Liver (tissue), 9 donors: ENCODE data around the gene PDE4C. TPM values are rescaled to one million over a fixed set of nuclear protein-coding genes. Genes with fewer than 3 reads are reported as not detected.

Source experiments
- DNase-seq: peaks from one replicate; pipeline ENCODE4 v3.0.0-alpha.2; 2017; ENCODE audit warnings: low spot score
- H3K27ac ChIP-seq, 2 donors: one replicate each; pipeline ENCODE4 v1.7.0; 2013; ENCODE audit warnings: inconsistent platforms in 2 of 2, low read length in 2 of 2, control low read depth in 1 of 2, low read depth in 1 of 2, mild to moderate bottlenecking in 1 of 2
- H3K27me3 ChIP-seq, 4 donors: one replicate each; pipeline versions ENCODE4 v1.6.1 to v1.7.0; 2013; ENCODE audit warnings: low read length in 3 of 4, inconsistent platforms in 1 of 4, mild to moderate bottlenecking in 1 of 4, moderate library complexity in 1 of 4; ENCODE audit not compliant: control insufficient read depth in 4 of 4, insufficient read depth in 4 of 4
- H3K36me3 ChIP-seq, 4 donors: one replicate each; pipeline versions ENCODE4 v1.6.1 to v1.7.0; 2013; ENCODE audit warnings: low read length in 3 of 4, mild to moderate bottlenecking in 3 of 4, low read depth in 1 of 4, moderate library complexity in 1 of 4; ENCODE audit not compliant: control insufficient read depth in 4 of 4, insufficient read depth in 3 of 4
- H3K4me1 ChIP-seq, 4 donors: one replicate each; pipeline versions ENCODE4 v1.6.1 to v1.7.0; 2013; ENCODE audit warnings: low read length in 3 of 4, mild to moderate bottlenecking in 3 of 4, moderate library complexity in 1 of 4; ENCODE audit not compliant: control insufficient read depth in 4 of 4, insufficient read depth in 4 of 4
- H3K4me3 ChIP-seq, 3 donors: one replicate each; pipeline versions ENCODE4 v1.6.1 to v1.7.0; 2013; ENCODE audit warnings: low read length in 3 of 3, control low read depth in 1 of 3, low read depth in 1 of 3, mild to moderate bottlenecking in 1 of 3
- H3K9ac ChIP-seq, 2 donors: one replicate each; pipeline ENCODE4 v1.7.0; 2013; ENCODE audit warnings: low read length in 2 of 2, mild to moderate bottlenecking in 2 of 2, moderate library complexity in 2 of 2, control low read depth in 1 of 2, low read depth in 1 of 2
- H3K9me3 ChIP-seq, 4 donors: one replicate each; pipeline versions ENCODE4 v1.6.1 to v1.7.0; 2013; ENCODE audit warnings: low read length in 3 of 4; ENCODE audit not compliant: control insufficient read depth in 4 of 4
- EGR1 ChIP-seq, 2 donors: IDR thresholded peaks; 2 replicates each; pipeline ENCODE4 v1.6.1; 2016 to 2018; ENCODE audit warnings: antibody characterized with exemption in 2 of 2, low read depth in 2 of 2
- FOXA2 ChIP-seq: IDR thresholded peaks from 2 replicates; pipeline ENCODE4 v1.6.1; 2016; ENCODE audit warnings: antibody characterized with exemption
- HNF4G ChIP-seq: IDR thresholded peaks from 2 replicates; pipeline ENCODE4 v1.6.1; 2016; ENCODE audit warnings: antibody characterized with exemption
- JUND ChIP-seq, 2 donors: IDR thresholded peaks; 2 replicates each; pipeline ENCODE4 v1.6.1; 2016; ENCODE audit warnings: antibody characterized with exemption in 2 of 2
- RAD21 ChIP-seq, 2 donors: IDR thresholded peaks; 2 replicates each; pipeline ENCODE4 v1.6.1; 2016; ENCODE audit warnings: antibody characterized with exemption in 2 of 2, mild to moderate bottlenecking in 2 of 2
- RXRA ChIP-seq, 2 donors: IDR thresholded peaks; 2 replicates each; pipeline ENCODE4 v1.6.1; 2017 to 2018; ENCODE audit warnings: antibody characterized with exemption in 2 of 2, mild to moderate bottlenecking in 1 of 2
- SP1 ChIP-seq: IDR thresholded peaks from 2 replicates; pipeline ENCODE4 v1.6.1; 2018; ENCODE audit warnings: antibody characterized with exemption, mild to moderate bottlenecking
- TAF1 ChIP-seq: conservative IDR thresholded peaks from 2 replicates; pipeline ENCODE4 v1.6.1; 2016; ENCODE audit warnings: antibody characterized with exemption, mild to moderate bottlenecking
- YY1 ChIP-seq: IDR thresholded peaks from 2 replicates; pipeline ENCODE4 v1.6.1; 2016; ENCODE audit warnings: antibody characterized with exemption, mild to moderate bottlenecking
- WGBS: extraction: QIAGEN DNeasy Blood & Tissue Kit; methylation state at CpG from one replicate; pipeline ENCODE4 v1.1.7; 2013; 5-methylcytosine and 5-hydroxymethylcytosine counted together
- polyA plus RNA-seq, 2 donors: library from polyadenylated mRNA; stranded (reverse) in 1 of 2; unstranded in 1 of 2; fragments of 200-250 nt in 1 of 2; fragments of >200 nt in 1 of 2; fragmentation: Nextera tagmentation in 1 of 2; extraction: Ambion mirVana in 1 of 2; gene quantifications; one replicate each; pipeline versions ENCODE4 v1.2.1 to v1.2.3, GENCODE V29; 2013 to 2015
- total RNA-seq, 2 donors: library from RNA; depleted of rRNA; stranded (reverse); fragments of >200 nt; gene quantifications; one replicate each; pipeline ENCODE4 v1.2.3, GENCODE V29; 2014
- TF ChIP-seq, protein P1 (sequence below): IDR thresholded peaks from 2 replicates; pipeline ENCODE4 v1.6.1; 2016; ENCODE audit warnings: antibody characterized with exemption
- TF ChIP-seq, protein P2 (sequence below): IDR thresholded peaks from 2 replicates; pipeline ENCODE4 v1.6.1; 2016; ENCODE audit warnings: antibody characterized with exemption
- TF ChIP-seq, protein P3 (sequence below): IDR thresholded peaks from 2 replicates; pipeline ENCODE4 v1.6.1; 2016; ENCODE audit warnings: antibody characterized with exemption
- donor health status: healthy.
- donor health status: healthy.
- donor health status: healthy.
- donor health status: healthy.
- donor health status: healthy.

PDE4C gene
- total and polyA plus RNA-seq, 4 donors: 0.23 to 0.75 (median 0.51) TPM; not detected in 1

DNA sequence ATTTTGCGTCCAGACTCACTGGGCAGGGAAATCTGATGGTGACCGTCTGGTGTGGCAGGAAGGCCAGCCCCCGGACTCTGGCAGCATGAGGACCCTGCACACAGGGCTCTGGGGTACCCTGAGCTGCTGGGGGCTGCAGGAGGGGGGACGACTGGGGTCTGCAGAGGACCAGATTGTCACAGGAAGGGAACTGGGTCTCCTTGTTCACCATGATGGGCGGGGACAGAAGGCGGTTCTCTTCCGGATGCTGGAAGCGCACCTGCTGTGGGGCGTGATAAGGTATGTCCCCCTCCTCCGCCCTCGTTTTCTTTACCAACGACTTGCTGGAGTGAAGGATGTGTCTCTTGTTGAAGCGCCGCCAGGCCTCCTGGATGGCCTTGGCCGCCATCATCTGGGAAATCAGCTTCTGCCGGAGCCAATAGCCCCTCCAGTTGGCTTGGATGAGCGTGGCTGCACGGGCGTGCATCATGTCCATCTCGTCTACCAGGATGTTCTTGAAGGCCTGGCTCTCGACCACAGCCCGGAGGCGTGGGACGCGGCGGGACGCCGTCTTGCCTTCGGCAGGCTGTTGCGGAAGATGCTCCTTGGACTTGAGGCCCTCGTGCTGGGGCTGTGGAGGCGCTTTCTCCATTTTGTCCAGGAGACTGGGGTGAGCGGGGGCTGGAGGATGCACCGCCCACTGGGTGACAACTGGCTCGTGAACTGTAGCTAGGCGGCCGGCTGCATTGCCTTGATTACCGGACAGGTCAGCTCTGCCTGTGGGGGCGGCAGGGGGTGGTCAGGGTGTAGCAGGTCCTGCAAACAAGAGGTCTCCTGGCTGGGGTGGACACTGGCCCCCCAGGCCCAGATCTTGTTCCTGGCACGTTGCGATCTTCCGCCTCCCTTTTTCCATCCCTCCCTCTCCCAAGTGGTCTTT, 40.8 kb upstream of the PDE4C start (continued):
- TF ChIP-seq, protein P1, sequence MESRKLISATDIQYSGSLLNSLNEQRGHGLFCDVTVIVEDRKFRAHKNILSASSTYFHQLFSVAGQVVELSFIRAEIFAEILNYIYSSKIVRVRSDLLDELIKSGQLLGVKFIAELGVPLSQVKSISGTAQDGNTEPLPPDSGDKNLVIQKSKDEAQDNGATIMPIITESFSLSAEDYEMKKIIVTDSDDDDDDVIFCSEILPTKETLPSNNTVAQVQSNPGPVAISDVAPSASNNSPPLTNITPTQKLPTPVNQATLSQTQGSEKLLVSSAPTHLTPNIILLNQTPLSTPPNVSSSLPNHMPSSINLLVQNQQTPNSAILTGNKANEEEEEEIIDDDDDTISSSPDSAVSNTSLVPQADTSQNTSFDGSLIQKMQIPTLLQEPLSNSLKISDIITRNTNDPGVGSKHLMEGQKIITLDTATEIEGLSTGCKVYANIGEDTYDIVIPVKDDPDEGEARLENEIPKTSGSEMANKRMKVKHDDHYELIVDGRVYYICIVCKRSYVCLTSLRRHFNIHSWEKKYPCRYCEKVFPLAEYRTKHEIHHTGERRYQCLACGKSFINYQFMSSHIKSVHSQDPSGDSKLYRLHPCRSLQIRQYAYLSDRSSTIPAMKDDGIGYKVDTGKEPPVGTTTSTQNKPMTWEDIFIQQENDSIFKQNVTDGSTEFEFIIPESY: no peak
- no peak for TF ChIP-seq RAD21 (IDR thresholded peaks at IDR 0.05)
- no peak for TF ChIP-seq TAF1

DNA sequence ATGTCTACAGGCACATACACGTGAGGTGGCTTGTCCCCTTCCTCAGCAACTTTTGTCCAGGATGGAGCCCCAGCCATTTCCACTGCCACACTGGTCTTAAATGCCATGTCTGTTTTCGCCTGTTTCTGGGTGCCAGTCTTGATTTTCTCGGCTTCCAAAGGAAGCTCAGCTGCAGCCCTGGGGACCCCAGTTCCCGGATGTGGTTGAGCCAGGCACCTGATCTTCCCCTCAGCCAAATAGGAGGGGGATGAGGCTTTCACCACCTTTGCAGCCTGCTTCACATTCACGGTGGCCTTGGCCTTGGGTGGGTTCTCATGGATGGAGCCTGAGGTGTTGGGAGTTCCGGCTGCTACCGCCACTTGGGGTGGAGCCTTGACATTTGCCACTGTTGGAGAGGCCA, 39.3 kb upstream of the PDE4C start:
- Histone ChIP-seq H3K4me3 (no peak overlapping the region), H3K36me3 (peaks cover 0 to 35% (median 8%) of the 10 kb centered on the region in 4 donors), H3K9me3 (no peaks in the 10 kb centered on the region), H3K27ac (no peak overlapping the region), H3K27me3 (no peaks in the 10 kb centered on the region), H3K9ac (no peak overlapping the region), H3K4me1 (no peaks in the 10 kb centered on the region)
- DNase-seq: no peak
- TF ChIP-seq YY1: no peak
- TF ChIP-seq JUND (IDR thresholded peaks at IDR 0.05): no peak
- 95% methylated on average over 7 of the region's 7 CpGs for WGBS

DNA sequence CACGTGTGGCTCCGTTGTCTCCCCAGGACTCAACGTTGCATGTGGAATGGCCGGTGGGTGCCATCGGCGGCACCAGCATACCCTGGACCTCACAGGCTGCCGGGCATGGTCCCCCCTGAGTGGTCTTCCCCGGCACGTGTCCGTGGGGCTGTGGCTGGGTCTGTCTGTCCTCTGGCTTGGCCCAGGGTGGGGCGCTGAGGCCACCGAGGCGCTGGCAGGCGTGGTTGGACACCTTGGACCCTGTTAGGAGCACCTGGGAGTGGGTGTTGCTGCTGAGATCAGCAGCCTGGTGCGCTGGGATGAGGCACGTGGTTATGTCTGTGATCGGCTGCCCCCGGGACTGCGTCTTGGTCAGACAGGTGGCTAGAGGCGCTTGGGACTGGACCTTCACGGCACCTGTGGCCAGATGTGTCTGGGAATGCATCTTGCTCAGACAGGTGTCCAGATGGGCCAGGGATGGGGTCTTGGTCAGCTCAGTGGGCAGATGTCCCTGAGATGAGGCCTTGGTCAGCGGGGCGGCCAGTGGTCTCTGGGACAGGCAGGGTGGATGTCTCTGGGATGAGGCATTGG, 38.8 kb upstream of the PDE4C start:
- Histone ChIP-seq H3K27ac (no peak overlapping the region), H3K4me1 (no peaks in the 10 kb centered on the region), H3K4me3 (no peak overlapping the region), H3K27me3 (no peaks in the 10 kb centered on the region), H3K9me3 (no peaks in the 10 kb centered on the region), H3K9ac (no peak overlapping the region), H3K36me3 (peaks cover 0 to 35% (median 8%) of the 10 kb centered on the region in 4 donors)
- no peak for TF ChIP-seq FOXA2
- TF ChIP-seq, protein P2, sequence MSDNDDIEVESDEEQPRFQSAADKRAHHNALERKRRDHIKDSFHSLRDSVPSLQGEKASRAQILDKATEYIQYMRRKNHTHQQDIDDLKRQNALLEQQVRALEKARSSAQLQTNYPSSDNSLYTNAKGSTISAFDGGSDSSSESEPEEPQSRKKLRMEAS: no peak
- TF ChIP-seq SP1: no peak
- TF ChIP-seq JUND (IDR thresholded peaks at IDR 0.05): no peak
- TF ChIP-seq TAF1: no peak
- no peak for TF ChIP-seq YY1
- TF ChIP-seq, protein P1: no peak
- no peak for TF ChIP-seq RXRA (IDR thresholded peaks at IDR 0.05)
- no peak for TF ChIP-seq HNF4G
- TF ChIP-seq, protein P3, sequence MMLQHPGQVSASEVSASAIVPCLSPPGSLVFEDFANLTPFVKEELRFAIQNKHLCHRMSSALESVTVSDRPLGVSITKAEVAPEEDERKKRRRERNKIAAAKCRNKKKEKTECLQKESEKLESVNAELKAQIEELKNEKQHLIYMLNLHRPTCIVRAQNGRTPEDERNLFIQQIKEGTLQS: no peak
- TF ChIP-seq EGR1 (IDR thresholded peaks at IDR 0.05; ENCODE audit: low read depth in 2 of 2): no peak
- DNase-seq: no peak
- 96% methylated on average over 23 of the region's 23 CpGs for WGBS
